NAMALWA (cell line): ENCODE results near the gene DNM3.
"Not testable (repeated sequence)": the region's sequence is repeated elsewhere in the genome, so short reads cannot be mapped to it uniquely, and the experiment has no call there.

Experiments used
- DNase-seq: peaks from one replicate; pipeline ENCODE4 v3.0.0-alpha.2; 2015; ENCODE audit warnings: low spot score

DNM3 gene

GRCh38 chr1:171841050-171841910 lies at the start of gene DNM3:
TSS of gene DNM3 (plus strand) at chr1:171841498. CDS start at chr1:171841657, 159 bp downstream.
- peak; percentile 75 for DNase-seq

GRCh38 chr1:171792656-171793369 lies 48.5 kb upstream of the DNM3 start:
- DNase-seq, result no peak

- no peak for DNase-seq
Observed at GRCh38 chr1:171793636-171794035, 47.7 kb upstream of the DNM3 start.

DNA sequence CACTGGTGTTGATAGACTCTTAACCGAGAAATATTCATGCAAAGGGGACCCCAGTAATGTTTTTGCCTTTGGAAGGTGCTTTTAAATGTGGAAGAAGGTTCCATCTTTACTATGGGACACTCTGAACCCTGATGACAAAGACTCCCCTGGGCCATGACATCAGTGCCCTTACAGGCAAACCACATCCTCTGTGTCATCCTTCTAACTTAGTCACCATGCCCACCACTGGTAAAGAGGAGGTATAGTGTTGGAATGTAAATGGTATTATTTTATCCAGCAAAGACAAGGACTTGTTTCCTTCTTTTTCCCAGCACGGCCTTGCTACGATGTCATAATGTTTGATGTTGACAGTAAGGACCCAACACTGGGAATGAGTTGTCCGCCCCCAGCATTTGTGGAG lies 47.2 kb upstream of the DNM3 start:
- DNase-seq, result no peak

DNA sequence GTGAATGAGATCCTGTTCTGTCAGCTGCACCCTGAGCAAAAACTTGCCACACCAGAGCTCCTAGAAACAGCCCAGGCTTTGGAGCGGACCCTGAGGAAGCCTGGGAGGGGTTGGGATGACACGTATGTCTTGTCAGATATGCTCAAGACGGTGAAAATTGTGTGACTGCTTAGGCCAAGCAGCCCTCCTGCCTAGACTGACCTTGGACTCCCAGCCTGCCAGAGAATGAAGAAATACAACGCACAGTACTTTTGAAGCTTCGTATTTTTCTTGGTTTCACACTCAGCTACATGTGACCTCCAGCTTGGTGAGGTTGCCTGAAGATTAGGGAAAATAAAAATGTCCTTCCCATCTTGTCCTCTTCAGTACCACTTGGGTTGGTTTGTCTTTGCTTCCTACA lies 44.7 kb upstream of the DNM3 start:
- no peak for DNase-seq

DNA sequence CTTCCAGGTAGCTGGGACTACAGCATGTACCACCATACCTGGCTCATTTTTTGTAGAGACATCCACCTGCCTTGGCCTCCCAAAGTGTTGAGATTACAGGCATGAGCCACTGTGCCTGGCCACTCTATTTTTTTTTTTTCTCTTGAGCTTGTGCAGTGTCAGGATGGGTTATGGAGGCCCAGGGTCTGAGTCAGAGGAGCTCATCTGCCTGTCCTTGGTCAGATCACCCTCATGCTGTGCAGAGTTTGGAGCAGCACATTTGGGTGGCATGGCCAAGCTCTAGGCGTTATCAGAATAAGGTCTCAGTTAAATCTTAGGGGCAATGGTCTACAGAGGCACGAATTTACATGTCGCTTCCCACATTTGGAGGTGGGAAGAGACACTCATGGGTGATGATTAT lies 43.0 kb upstream of the DNM3 start:
- DNase-seq, result no peak

DNA sequence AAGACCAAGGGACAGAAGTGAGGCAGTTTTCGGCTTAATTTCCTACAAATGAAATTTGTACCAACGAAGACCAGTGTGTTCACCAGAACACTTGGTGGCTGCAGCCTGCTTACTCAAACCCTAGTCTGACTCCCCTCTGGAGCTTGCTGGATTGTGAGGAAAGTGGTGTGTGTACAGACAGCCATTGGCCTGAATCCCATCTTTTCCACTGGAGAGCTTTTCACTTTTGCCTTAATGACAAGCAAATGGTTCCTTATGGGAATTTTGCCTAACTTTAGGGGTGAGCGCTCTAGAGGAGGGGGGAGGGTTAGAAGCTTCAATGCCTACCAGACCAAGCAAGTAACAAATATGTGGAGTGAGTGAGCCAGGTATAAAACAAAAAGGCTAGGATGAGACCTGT lies 42.5 kb upstream of the DNM3 start:
- DNase-seq, result no peak

DNA sequence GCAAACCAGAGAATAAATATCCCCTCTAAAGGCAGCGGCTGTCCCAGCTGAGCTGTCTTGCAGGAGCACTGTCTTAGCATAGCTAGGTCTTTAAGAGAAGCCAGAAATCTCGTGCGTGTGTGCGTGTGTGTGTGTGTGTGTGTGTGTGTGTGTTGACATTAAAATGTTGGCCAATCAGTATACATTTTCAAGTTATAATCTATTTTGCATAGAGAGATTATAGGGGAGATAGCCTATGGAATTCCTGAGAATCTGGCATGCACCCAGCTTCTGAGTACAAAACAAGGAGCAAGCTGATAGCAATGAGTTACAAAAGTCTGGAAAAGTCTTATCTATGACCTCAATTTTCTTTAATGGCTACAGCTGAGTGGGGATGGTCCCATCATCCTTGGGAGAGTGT lies 42.1 kb upstream of the DNM3 start:
- no peak for DNase-seq

- not testable (repeated sequence) for DNase-seq
Observed at GRCh38 chr1:171799698-171800097, 41.6 kb upstream of the DNM3 start.

DNA sequence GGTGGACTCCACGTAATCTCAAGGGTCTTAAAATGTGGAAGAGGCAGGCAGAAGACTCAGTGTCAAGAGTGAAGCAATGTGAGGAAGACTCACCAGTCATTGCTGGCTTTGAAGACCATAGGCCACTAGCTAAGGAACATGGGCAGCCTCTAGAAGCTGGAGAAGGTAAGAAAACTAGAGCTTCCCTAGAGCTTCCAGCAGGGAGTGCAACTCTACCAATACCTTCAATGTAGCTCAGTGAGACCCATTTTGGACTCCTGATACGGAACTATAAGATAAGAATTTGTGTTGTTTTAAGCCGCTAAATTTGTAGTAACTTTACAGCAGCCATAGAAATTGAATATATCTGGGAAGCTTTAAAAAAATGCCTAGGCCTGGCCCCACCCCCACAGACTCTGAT lies 41.0 kb upstream of the DNM3 start:
- DNase-seq, result no peak

DNA sequence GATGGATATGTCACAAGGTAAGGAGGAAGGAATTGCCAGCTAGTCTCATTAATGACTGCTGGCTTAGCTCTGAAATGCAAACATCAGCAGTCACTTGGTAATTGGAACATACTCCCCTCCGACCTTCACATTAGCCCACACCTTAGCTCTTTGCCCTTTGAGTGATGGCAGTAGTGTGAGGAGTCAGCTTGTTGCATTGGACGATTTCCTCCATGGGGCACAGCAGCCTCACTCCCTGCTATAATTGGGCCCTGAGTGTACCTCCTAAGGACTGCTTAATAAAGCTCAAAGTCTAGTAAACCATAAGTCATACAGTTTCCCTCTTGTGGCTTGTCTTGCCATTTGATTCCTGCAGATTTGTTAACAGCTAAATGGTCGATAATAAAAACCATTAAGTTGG lies 40.4 kb upstream of the DNM3 start:
- DNase-seq, result no peak

GRCh38 chr1:171801487-171801891 lies 39.8 kb upstream of the DNM3 start:
- peak; percentile 69 for DNase-seq

DNA sequence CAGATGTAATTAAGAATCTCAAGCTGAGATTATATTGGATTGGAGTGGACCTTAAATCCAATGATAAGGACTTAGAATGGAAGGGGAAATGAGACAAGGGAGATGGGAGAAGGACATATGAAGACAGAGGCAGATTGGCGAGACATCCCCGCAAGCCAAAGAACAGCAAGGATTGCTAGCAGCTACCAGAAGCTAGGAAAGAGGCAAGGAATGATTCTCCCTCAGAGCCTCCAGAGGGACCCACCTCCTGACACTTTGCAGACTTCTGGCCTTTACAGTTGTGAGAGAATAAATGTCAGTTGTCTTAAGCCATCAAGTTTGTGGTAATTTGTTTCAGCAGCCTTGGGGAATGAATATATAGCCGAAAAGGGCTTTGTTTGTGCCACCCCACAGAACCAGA lies 39.1 kb upstream of the DNM3 start:
- no peak for DNase-seq

DNA sequence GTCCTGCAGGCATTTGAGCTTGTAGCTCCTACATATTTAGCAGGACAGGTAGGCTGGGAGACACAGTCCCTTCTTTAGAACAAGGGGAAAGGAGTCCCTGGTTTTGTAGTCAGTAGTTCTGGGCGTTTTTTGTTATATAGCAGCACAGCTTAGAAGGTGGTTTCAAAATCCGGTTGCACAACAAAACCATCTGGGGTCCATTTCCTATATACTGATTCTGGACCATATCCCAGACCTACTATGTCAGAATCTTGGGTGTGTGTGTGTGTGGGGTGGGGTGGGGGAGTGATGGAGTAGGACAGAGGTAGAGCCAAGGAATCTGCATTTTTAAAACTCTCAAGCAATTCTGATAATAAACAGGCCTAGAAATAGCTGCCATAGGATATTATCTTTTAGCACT lies 38.3 kb upstream of the DNM3 start:
- DNase-seq, result no peak

DNA sequence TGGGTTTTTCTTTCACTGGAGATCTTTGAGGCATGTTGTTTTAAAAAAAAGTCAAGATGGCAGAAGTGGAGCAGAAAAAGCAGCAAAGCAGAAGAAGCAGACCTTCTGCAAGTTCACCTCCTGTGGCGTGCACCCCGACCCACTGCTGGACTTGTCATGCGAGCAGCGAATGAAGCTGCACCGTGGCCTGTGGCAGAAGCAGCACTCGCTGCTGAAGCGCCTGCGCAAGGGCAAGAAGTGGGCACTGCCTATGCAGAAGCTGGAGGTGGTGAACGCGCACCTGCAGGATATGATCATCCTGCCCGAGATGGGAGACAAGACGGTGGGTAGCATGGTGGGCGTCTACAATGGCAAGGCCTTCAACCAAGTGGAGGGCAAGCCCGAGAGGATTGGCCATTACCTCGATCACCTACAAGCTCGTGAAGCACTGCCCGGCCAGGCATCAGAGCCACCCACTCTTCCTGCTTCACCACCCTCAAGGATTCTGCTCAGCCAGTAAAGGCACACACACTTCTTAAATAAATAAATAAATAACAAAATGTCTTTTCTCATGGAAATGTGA lies 37.8 kb upstream of the DNM3 start:
- no peak for DNase-seq

DNA sequence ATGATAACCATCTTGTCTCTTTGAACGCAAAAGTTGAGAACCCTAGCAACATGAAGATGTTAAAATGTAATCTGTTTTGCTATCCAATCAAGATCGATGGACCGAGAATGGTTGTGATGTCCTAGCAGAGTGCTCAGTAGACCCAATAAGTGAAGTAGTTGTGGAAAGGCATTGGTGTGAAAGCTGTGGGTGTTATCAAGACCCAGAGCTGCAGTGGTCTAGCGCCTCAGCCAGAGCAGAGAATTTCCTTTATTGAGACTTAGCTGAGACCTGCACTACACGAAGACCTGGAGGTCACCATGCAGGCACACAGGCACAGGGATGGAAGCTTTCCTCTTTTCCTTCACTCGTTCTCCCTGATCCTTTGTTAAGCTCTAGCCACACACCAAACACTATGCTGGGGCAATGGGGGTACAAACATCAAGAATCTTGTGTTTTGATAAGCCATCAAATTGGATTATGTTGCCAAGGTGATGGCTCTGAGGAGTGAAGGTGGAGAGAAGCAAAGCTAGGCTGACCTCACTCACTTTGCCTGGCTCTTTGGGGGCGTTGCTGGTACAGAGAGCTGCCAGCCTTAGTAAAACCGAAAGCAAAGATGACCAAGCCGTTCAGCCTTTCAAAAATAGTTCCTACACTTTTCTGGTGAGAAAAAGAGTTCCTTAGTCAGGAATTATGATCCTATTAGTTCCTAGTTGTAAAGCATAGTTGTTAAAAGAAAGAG lies 35.7 kb upstream of the DNM3 start:
- no peak for DNase-seq

DNA sequence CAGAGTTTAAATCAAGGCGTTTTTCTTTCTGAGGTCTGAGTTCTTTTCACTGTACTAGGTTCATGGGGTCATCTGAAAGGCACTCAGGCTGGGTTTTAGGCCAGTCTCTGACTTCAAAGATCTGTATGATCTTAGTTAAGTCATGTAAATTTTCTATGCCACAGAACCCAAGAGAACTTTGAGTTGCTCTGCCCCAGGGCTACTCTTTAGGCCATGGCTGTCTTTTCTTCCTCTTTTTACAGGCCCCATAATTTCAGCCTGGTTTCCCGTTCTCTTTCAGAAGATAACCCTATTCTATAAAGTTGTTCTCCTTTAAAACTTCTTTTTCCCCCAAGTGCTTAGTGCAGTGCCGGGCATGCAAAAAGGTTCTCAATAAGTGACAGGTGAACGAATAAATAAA lies 33.7 kb upstream of the DNM3 start:
- no peak for DNase-seq

GRCh38 chr1:171809834-171810233 lies 31.5 kb upstream of the DNM3 start:
- no peak for DNase-seq

DNA sequence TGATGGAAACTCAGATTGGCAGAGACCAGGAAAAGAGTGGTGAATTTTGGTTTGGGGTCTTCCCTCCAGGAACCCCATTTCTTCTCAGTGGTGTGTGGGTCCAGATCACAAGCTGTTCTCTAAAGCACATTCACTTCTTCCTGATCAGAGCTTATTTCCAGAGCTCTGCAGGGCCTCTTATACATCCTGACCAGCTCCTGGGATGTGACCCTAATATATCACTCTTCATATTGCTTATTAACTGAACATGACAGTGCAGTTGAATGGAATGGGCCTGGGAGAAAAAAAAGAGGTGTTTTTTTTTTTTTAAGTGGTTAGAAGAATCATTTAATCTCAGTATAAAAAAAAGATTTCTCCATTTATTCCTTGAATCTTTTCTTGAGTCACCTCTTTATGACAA lies 29.6 kb upstream of the DNM3 start:
- no peak for DNase-seq

DNA sequence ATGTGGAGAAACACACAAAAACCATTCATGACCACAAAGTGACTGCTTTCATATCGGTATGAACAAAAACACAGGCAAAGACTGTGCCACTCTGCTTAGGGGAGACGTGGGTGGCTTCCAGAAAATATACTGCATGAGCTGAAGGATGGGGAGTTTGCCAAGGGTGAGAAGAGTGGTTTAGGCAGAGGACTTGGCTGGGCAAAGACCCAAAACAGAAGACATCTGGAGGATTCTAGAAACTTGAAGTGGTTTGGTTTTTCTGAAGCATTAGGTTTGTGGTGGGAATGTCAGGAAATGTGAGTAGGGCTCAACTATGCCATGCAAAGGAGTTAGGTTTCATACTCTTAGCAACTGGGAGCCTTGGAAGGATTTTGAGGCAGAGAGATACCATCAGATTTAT lies 26.6 kb upstream of the DNM3 start:
- DNase-seq, result no peak

DNA sequence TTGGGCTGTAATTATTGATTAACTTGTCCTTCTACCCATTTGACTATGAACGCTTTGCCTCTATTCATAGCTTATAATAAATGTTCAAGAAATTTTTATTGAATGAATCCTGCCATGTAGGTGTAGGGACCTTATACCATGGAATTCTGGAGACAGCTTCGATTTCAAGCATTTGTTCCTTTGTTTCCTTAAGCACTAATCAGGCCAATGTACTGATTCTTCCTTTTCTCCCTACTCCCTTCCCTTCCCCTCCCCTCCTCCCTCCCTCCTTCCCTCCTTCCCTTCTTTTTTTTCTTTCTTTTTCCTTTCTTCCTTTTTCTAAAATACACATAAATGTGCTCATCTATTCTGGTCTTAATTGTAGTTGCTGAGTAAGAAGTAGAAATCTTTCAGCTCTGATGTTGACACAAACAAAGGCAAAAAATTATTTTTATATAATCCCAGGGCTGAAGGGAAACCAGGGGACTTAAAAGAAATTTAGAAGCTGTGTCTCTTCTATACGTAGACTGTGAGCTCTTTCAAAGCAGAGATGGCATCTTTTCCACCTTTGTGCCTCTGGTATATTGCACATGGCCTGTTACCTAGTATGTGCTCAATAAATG lies 24.9 kb upstream of the DNM3 start:
- DNase-seq, result no peak
